GM04503 (cell line): ENCODE results near the gene DCBLD1.
"Not testable (repeated sequence)": the region's sequence is repeated elsewhere in the genome, so short reads cannot be mapped to it uniquely, and the experiment has no call there.

Source experiments
- DNase-seq: peaks from one replicate; pipeline ENCODE4 v3.0.0-alpha.2; 2012; ENCODE audit warnings: low read depth

Gene DCBLD1

DNA sequence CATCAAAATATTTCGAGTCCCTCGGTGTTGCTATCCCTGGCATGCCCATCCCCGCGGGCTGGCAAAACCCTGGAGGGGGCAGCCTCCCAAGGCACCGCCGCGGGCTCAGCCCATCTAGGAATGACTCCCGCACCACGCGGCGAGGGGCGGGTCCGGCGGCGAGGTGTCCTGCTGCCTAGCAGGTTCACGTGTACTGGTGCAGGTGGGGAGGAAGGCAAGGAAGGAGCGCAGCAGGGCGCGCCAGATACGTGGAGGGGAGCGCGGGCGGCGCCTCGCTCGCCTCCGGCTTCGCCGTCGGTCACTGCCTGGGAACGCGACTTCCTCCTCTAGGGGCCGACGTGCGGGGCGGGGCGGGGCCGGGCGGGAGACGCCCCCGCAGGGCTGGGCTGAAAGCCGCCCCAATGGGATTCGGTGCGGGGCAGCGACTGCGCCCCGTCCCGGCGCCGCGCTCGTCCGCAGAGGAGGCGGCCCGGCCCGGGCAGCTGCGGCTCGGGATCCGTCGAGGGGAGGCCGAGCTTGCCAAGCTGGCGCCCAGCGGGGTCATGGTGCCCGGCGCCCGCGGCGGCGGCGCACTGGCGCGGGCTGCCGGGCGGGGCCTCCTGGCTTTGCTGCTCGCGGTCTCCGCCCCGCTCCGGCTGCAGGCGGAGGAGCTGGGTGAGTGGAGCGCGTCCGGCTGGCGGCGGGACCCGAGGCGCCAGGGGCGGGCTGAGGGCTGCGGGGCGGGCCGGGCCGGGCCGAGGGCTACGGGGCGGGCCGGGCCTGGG is at the start of gene DCBLD1:
Gene DCBLD1 (plus strand): TSS at position 435 of the 764 bp plus-strand sequence. CDS start 108 bp downstream, at position 543.
- DNase-seq = no peak

DNA sequence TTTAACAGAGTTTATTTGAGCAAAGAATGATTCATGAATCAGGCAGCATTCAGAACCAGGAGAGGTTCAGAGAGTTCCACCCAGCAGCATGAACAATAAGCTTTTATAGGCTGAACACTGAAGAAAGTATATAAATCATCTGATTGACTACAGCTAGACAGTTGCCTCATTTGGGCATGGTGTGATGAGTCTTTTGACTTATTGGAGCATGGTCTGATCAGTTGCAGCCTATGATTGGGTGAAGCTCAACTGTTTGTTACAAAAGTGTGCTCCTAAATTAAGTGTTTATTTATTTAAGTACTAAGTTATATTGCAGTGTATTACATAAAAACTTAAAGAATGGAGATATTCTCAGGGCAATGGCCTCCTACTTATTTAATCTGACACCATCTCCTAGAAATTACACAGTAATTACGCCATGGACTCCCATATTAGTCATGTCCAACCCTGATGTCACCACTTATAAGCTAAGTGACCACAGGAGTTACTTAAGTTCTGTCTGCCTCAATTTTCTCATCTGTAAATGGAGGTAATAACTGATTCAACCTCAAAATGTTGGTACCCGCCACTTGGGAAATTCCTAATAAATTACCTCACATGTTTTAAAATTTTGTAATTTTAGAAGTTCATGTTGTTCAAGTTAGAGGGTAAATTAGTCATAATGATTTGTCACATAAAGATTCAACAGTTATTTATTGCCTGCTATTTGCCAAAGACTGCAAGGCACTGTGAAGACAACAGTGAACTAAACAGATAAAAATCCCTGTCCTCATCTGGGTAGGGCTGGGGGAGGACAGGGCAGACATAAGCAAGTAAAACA is 41.6 kb upstream of the DCBLD1 start:
- DNase-seq = peak; percentile 98

DNA sequence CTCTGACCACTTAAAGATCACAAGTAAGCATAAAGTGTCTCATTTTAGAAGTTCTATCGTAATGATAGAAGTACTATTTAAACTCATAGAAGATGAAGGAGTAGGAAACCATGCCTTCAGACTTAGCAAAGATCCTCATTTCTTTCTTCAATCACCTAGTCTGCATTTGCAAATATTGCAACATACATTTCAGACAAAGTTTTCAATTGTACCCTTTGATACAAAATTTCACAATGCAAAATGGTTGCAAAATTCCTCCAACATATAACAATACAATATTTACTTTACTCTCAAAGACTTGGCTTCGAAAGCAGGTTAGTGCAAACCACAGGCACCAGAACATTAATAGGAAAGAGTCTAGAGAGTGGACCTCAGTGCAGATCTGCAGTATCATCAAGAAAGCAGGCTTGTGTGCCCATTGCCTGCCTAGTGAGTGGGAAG is 40.6 kb upstream of the DCBLD1 start:
- no peak for DNase-seq

DNA sequence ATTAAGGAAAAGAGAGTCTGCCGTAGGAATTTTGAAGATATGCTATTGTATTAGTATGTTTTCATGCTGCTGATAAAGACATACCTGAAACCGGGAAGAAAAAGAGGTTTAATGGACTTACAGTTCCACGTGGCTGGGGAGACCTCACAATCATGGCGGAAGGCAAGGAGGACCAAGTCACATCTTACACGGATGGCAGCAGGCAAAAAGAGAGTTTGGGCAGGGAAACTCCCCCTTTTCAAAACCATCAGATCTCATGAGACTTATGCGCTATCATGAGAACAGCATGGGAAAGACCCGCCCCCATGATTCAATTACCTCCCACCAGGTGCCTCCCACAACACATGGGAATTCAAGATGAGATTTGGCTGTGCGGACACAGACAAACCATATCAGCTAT is 40.2 kb upstream of the DCBLD1 start:
- DNase-seq = not testable (repeated sequence)

DNA sequence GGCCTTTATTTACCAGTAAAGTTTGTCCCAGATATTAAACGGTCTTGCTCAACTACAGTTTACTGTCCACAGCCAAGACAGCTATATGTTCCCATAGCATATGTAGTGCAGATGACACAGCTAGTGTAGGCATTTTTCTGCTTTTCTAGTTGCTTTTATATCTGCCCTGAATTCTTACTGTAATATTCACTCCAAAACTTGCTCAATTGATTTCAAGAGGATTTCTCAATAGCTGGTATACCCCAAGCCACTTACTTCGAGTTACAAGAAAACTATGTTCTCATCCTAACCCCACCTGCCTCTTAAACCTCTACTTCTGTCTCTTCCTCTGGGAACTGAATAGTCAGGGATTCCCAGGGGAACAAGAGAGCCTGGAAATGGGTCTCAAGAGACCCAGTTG is 37.9 kb upstream of the DCBLD1 start:
- peak; percentile 53 for DNase-seq

DNA sequence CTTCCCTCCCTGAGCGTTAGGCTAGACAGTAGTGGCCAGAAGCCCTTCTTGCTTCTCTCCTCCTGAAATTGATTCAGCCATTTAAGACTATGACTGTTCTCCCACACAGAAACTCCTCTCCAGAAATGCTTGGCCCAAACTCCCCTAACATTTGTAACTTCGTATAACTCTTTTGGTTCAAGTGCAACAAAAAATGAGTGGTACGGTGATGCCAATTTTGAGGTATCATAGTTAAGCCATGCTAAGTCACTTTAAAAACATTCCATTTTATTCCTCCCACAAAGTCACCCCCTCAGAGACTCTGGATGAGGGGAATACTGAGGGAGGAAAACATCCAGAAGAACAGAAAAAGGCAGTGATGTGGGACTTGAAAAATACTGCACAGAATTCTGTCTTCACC is 35.6 kb upstream of the DCBLD1 start:
- no peak for DNase-seq

DNA sequence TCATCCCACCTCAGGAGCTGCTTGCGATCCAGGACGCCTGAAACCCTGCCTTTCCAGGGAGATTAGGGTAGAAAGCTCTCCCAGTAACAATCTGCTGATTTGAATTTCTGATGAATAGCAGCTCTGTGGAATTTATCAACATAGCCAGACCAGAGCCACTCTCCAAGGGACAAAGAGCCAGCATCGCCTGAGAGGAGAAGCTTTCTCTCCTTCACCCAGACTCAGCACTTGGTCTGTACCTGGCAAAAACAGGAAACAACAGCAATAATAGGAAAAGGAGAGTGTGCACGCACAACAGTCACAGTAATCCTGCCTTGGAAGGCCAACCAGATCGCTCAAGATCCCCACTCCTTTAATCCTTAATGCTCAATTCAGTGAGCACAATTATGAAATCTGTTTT is 34.5 kb upstream of the DCBLD1 start:
- DNase-seq = no peak

DNA sequence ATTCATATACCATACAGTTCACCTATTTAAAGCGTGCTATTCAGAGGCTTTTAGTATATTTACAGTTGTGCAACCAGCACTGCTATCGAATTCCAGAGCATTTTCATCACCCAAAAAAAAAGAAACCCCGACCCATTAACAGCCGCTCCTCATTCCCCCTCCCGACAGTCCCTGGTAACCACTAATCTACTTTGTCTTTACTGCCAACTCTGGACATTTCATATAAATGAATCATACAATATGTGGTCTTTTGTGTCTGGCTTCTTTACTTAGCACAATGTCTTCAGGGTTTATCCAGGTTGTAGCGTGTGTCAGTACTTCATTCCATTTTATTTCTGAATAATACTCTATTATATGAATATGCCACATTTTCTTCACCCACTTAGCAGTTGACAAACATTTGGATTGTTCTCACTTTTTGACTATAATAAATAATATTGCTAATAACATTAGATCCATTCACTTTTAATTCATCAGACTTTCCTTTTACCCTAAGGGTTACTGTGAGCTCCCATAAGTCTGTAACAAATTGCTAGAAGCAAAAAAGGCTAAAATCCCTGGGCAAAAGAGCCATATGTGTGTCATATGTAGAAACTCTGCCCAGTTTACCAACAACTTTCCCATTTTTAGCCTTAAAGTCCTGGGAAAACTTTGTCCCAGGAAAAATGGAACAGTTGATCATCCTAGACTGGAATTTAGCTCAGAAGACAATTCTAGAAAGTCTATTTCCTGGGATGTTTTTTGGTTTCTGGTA is 33.6 kb upstream of the DCBLD1 start:
- DNase-seq = peak; percentile 87

DNA sequence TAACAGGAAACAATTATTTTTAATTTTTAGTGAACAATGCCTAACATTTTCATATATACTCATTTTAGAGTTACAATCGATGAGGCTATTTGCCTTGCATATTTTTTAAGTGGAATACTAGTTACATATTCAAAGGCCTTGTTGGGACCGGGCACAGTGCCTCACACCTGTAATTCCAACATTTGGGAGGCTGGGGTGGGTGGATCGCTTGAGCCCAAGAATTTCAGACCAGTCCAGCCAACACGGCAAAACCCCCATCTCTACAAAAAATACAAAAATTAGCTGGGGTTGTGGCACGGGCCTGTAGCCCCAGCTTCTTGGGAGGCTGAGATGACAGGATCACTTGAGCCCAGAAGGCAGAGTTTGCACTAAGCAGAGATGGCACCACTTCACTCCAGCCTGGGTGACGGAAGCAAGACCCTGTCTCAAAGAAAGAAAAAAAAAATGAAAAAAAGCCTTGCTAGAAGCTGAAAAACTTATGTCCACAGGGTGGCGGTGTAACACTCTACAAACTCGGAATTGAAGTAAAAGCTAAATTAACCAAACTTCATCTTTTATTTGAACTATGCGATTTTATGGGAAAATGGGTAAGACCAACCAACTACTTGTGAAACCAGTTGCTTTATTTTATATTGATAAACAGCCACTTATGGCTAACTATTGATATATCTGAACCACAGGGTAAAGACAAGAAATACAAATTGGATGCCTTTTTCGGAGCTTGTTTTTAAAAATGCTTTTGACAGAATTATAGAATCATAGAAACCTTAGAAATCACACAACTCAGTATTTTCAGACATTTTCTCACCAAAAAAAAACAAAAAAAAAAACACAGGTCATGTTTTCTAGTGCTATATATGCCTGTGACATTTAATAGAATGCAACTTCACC is 32.7 kb upstream of the DCBLD1 start:
- no peak for DNase-seq

DNA sequence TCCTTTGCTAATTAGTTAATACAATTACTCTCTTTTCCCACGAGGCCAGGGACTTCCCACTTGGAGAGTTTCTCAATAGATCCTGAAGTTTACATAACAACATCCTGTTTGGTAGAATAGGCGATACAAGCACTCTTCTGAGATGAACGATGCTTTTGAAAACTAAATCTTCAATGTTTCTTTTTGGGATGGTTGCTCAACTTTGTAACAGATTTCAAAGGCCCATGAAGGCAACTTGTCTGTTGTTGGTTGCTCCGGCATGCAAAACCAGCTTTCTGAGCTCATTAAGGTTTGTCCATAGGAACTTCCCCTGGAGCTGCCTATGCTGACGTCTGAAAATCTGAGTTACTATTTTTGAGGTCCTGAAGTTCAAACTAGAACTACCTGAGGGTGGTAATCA is 30.8 kb upstream of the DCBLD1 start:
- DNase-seq = no peak

DNA sequence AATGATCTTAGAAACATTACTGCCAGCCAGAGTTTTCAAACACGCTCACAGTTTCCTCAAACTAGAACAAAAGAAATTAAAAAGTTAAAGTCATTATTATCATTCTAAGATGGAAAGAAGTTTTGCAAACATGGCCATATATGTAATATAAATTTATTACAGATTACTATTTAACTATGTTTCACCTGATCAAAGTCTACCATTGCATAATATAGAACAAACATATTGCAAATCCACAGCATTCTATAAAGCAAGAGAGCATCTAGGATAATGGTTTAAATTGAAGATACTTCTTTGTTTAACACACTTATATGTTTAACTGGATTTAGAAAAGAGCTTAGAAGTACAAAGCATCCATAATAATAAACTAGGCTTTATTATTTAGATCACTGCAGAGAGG is 26.2 kb upstream of the DCBLD1 start:
- DNase-seq = no peak

DNA sequence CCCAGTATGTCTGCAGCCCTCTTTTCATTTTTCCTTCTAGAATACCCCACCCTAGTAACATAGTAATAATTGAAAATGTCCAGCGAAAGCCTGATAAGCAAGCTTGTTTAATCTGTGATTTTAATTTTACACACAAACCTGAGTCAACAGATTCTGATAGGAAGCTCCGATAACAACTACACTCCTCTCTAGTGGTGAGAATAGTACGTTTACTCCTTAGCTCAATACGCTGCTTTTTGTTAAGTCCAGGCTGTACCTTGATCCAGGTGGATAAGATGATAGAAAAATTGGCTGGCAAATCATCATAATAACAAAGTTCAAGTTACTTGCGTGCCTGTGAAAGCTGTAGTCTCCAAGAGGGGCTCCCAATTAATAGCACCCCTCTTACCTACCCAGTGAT is 25.5 kb upstream of the DCBLD1 start:
- DNase-seq = no peak

DNA sequence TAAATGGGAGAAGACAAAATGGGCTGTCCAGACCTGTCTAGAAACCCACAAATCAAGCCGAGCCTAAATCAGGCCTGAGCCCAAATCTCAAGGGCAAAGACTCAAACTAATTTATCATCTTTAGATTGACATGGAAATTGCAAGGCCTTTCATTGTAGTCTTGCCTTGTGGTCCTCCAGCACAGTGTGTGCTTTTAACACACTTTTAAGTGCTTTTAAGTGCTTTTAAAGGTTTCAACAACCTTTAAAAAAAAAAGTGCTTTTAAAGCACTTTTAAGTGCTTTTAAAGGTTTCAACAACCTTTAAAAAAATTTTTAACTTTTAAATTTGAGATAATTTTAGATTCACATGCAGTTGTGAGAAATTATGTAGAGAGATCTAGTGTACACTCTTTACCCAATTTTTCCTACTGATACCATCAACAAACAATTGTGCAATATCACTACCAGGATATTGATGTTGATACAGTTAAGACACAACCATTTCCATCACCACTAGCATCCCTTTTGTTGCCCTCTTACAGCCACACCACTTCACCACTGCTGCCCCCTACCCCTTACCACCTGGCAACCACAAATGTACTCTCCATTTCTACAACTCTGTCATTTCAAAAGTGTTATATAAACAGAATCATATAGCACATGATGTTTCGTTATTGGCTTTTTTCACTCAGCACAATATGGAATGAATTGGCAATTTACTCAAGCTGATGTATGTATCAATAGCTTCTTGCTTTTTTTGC is 23.1 kb upstream of the DCBLD1 start:
- no peak for DNase-seq

DNA sequence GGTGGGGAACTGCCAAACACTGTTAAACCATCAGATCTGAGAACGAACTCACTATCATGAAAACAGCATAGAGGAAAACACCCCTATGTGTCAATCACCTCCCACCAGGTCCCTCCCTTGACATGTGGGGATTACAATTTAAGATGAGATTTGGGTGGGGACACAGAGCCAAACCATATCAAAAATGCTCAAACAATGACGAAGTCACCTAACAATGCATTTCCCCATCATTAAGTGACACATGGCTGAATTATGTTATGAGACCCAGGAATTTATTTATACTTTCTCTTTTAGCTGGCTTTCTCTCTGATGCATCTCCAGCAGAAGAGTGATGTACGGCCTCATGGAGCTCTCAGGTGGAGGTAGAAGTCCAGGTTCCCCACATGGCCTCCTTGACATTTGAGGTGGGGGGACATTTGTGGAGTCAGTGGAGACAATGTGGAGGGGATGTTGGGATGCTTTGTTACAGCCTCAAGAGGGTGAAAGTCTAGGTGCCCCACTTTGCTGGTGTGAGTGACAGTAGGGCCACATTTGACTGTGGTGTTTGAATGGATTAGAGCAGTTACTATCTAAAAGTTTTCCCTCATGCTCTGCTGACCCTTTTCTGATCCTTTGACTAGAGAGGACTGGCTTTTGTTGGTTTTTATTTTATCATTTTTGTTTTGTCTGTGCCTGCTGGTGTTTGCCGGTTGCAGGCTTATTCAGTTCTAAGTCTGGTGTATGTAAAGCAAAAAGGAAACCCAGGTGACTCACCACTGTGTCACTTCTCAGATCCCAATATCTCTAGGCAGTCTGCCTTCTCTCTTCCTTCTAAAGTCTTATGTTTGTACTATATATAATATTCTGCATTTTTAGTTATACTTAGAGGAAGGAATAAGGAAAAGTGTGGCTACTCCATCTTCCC is 18.5 kb upstream of the DCBLD1 start:
- DNase-seq = no peak

DNA sequence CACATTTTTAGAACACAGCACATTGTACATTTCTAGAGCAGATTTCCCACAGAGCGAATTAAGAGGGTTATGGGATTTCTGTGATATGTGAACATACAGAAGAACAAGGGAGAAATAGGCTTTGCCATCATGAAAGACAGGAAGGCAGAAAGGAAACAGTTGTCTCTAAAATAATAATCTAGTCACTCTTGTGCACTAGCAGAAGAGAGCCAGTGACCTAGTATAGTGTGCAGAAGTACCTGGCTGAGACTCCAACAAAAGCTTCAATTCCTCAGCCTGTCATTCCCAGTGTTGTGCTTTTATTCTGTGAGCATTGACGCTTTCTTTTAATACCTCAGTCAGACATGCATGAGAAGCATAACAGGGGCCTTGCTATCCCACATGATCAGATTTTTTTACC is 17.8 kb upstream of the DCBLD1 start:
- DNase-seq = no peak

DNA sequence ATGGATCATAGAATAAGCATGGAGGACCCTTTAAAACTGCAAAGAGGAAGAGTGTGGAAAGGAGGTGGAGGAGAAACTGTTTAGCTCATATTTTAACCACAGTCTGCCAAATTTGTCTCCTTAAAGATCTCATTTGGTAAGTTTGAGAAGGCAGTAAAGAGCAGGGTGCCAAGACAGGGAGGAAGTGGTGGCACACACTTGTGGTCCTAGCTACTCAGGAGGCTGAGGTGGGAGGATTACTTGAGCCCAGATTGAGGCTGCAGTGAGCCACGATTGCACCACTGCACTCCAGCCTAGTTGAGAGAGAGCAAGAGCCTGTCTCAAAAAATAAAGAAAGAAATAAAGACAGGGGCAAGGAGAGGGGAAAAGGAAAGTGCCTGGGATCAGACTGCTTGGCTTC is 16.8 kb upstream of the DCBLD1 start:
- no peak for DNase-seq

DNA sequence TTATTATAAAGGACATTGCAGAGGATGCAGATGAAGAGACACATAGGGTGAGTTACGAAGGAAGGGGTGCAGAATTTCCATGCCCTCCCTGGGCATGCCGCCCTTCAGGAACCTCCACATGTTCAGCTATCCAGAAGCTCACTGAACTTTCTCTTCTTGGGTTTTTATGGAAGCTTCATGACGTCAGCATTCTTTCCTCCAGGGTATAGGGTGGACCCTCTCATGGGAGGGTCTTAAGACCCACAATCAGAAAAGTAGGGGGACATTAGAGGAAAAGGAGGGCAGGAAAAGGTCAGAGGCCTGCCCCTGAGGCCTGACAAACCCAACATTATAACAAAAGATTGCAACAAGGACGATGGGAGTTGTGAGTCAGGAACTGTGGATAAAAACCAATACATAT is 14.6 kb upstream of the DCBLD1 start:
- DNase-seq = no peak

DNA sequence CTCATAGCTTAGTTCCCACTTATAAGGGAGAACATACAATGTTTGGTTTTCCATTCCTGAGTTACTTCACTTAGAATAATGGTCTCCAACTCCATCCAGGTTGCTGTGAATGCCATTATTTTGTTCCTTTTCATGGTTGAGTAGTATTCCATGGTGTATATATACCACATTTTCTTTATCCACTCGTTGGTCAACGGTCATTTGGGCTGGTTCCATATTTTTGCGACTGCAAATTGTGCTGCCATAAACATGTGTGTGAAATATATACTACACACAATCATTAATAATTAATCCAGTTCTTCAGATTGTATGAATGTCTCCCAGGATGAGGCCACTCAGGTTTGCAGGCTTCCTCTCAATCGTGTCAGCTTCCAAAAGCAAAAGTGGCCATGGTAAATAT is 13.9 kb upstream of the DCBLD1 start:
- not testable (repeated sequence) for DNase-seq

DNA sequence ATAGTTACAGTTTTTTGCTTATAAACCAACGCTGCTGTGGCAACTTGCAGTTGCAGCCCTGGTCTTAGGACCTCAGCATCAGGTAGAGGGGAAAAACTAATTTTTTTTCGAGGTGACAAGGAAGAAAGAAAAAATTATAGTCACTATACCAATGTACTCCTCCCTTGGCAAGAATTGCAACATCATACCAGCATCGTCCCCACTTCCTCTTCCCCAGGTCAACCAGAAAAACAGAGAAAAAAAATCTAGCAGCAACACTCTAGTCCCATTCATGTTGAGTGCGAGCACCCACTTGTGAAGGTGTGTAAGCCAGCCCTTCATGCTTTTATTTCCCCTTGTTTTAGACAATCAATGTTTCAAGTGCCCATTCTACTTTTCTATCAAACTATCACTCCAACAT is 13.1 kb upstream of the DCBLD1 start:
- DNase-seq = no peak

DNA sequence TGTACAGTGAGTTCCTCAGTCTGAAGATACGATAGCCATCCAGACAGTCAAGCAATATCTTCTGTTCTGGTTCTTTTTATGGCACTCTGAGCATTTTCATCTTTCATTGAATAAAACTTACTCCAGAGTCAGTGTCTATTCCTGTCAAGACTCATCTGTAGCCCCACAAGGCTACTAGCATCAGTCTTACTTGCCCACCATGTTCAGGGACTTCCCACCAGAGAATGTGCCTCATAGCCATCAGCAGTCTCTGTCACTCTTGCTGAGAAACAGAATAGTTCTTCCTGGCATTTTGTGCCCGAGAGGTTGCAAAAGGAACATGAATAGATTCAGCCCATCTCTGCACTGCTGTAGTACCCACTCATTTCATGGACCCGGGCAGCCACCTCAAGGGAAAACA is 12.7 kb upstream of the DCBLD1 start:
- no peak for DNase-seq
